CD4-positive, alpha-beta memory T cell (primary cell): ENCODE results near the gene ZNF691. TPM values are rescaled to one million over a fixed set of nuclear protein-coding genes. Genes with fewer than 3 reads are reported as not detected.

Source experiments
- CTCF ChIA-PET: fragments of 350-600 bp; sonication (Branson Sonifier 250); formaldehyde crosslinking; loops from one replicate; lab custom pipeline; 2021; ENCODE audit warnings: inconsistent platforms; ENCODE audit not compliant: partially characterized antibody; lab: Charles Lee
- POLR2A ChIA-PET: fragments of 350-600 bp; sonication (Branson Sonifier 250); formaldehyde crosslinking; loops from one replicate; lab custom pipeline; 2021; ENCODE audit not compliant: partially characterized antibody; lab: Charles Lee
- DNase-seq, 5 donors: peaks; one replicate each; pipeline versions ENCODE4 v3.0.0 to v3.0.0-alpha.2; 2020 to 2022; ENCODE audit warnings: mixed read lengths in 1 of 5
- H3K27ac ChIP-seq: one replicate; pipeline ENCODE4 v1.7.0; 2013; ENCODE audit warnings: low read depth, low read length
- H3K27me3 ChIP-seq: 2 replicates; pipeline ENCODE4 v1.7.0; 2013; ENCODE audit warnings: mild to moderate bottlenecking, low read length, moderate library complexity; ENCODE audit not compliant: insufficient read depth
- H3K36me3 ChIP-seq: 2 replicates; pipeline ENCODE4 v1.7.0; 2013; ENCODE audit warnings: mild to moderate bottlenecking, low read length, moderate library complexity; ENCODE audit not compliant: insufficient read depth
- H3K4me1 ChIP-seq: 2 replicates; pipeline ENCODE4 v1.7.0; 2013; ENCODE audit warnings: mild to moderate bottlenecking, low read length, moderate library complexity; ENCODE audit not compliant: insufficient read depth
- H3K4me3 ChIP-seq, 2 donors: one replicate each; pipeline ENCODE4 v1.7.0; 2013; ENCODE audit warnings: low read length in 2 of 2, mild to moderate bottlenecking in 1 of 2
- H3K9me3 ChIP-seq, 2 donors: one replicate each; pipeline ENCODE4 v1.7.0; 2013; ENCODE audit warnings: low read length in 2 of 2, control low read depth in 1 of 2; ENCODE audit not compliant: control insufficient read depth in 1 of 2
- H3K27ac Mint-ChIP-seq, 7 donors: one replicate each; pipeline ENCODE4 v1.8.0; 2020 to 2021; ENCODE audit warnings: mixed read lengths in 7 of 7, mild to moderate bottlenecking in 6 of 7, inconsistent platforms in 3 of 7, moderate library complexity in 3 of 7
- H3K27me3 Mint-ChIP-seq, 2 donors: one replicate each; pipeline ENCODE4 v1.8.0; 2020 to 2021; ENCODE audit warnings: mixed read lengths in 2 of 2
- H3K36me3 Mint-ChIP-seq, 2 donors: one replicate each; pipeline ENCODE4 v1.8.0; 2020 to 2021; ENCODE audit warnings: mixed read lengths in 2 of 2, inconsistent platforms in 1 of 2, mild to moderate bottlenecking in 1 of 2
- H3K4me1 Mint-ChIP-seq, 4 donors: one replicate each; pipeline ENCODE4 v1.8.0; 2020 to 2021; ENCODE audit warnings: mixed read lengths in 4 of 4, mild to moderate bottlenecking in 1 of 4
- H3K4me3 Mint-ChIP-seq, 8 donors: one replicate each; pipeline ENCODE4 v1.8.0; 2020 to 2021; ENCODE audit warnings: mixed read lengths in 8 of 8, mild to moderate bottlenecking in 7 of 8, moderate library complexity in 6 of 8, inconsistent platforms in 3 of 8
- H3K9me3 Mint-ChIP-seq, 8 donors: one replicate each; pipeline ENCODE4 v1.8.0; 2020 to 2021; ENCODE audit warnings: mixed read lengths in 8 of 8, mild to moderate bottlenecking in 5 of 8, inconsistent platforms in 3 of 8, moderate library complexity in 1 of 8
- intact Hi-C: fragments of 100-400 bp; cut with micrococcal nuclease; formaldehyde crosslinking; loops from one replicate; pipeline ENCODE4 v1.15.1; 2023
- polyA plus RNA-seq, 2 donors: library from polyadenylated mRNA; unstranded; fragments of 300-500 nt; fragmentation: Illumina TruSeq; gene quantifications; one replicate each; pipeline ENCODE4 v1.2.3, GENCODE V29; 2021
- total RNA-seq, 2 experiments: library from RNA; stranded (reverse); gene quantifications; one replicate each; pipeline ENCODE4 v1.2.3, GENCODE V29; 2021

ZNF691 gene
- total and polyA plus RNA-seq, 4 experiments from 2014 or later: 8.6 to 18.8 (median 13.6) TPM

DNA sequence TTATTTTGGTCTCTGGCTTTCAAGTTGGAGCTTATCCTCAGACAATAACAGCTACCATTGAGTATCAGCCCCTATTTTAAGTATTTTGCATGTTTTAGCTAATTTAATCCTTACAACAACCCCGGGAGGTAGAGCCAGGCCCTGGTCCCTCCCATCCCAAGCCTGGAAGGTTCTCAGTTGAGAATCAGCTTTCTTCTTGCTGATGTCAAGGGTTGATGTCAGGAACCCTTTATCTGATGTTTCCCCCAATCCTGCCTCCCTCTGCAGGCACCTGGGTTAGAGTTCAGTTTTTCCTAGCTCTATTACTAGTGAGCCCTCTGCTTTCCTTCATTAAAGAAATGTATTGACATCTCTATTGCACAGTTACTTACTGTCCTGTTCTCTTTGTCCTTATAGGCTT, 25.6 kb upstream of the ZNF691 start:
- no peak overlapping the region for H3K4me3 Mint-ChIP-seq
- Histone ChIP-seq H3K4me3 (no peak overlapping the region), H3K9me3 (no peaks in the 10 kb centered on the region), H3K27me3 (no peaks in the 10 kb centered on the region), H3K36me3 (no peaks in the 10 kb centered on the region), H3K4me1 (peaks cover 11% of the 10 kb centered on the region), H3K27ac (no peak overlapping the region)
- no peaks in the 10 kb centered on the region for H3K27me3 Mint-ChIP-seq
- intact Hi-C loops: no loop called here
- POLR2A ChIA-PET: interaction anchor here (0.7 to 1.3 kb wide), 5 partner anchors 25 to 1320 kb away, joined by 3 to 5 read pairs (median 3); partner anchors contain the start of genes C1orf50, KLF18, P3H1 and ZNF691
- peaks cover 17 to 30% (median 23%) of the 10 kb centered on the region in 4 donors for H3K4me1 Mint-ChIP-seq
- no peak for DNase-seq
- peak overlapping the region in 2 of 7 donors; percentile 48 to 49 for H3K27ac Mint-ChIP-seq
- H3K9me3 Mint-ChIP-seq: no peaks in the 10 kb centered on the region
- peaks cover 0 to 6% of the 10 kb centered on the region in 2 donors for H3K36me3 Mint-ChIP-seq
- CTCF ChIA-PET: interaction anchor here (0.6 to 1.4 kb wide), 3 partner anchors 10 to 183 kb away, joined by 3 to 6 read pairs (median 3); partner anchors contain the start of gene ZNF691

DNA sequence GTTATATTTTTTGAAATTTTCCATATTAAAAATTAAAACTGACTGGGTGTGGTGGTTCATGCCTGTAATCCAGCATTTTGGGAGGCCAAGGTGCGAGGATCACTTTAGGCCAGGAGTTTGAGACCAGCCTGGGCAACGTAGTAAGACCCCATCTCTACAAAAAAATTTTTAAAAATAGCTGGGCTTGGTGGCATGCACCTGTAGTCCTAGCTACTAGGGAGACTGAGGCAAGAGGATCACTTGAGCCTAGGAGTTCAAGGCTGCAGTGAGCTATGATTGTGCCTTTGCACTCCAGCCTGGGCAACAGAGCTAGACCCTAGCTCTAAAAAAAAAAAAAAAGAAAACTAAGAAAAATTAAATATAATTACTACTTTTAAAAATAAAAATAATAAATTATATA, 24.7 kb upstream of the ZNF691 start:
- CTCF ChIA-PET: interaction anchor here (1.2 to 1.4 kb wide), 3 partner anchors 10 to 55 kb away, joined by 3 to 6 read pairs (median 3); partner anchors contain the start of genes C1orf50, P3H1 and ZNF691
- DNase-seq: no peak
- peaks cover 4% of the 10 kb centered on the region for H3K4me1 ChIP-seq
- Mint-ChIP-seq H3K36me3 (no peaks in the 10 kb centered on the region), H3K27me3 (no peaks in the 10 kb centered on the region), H3K9me3 (no peaks in the 10 kb centered on the region), H3K4me3 (no peak overlapping the region), H3K27ac (no peak overlapping the region), H3K4me1 (peaks cover 11 to 21% (median 15%) of the 10 kb centered on the region in 4 donors)
- POLR2A ChIA-PET: interaction anchor here (1.0 to 1.3 kb wide), 2 partner anchors 25 to 79 kb away, joined by 3 to 4 read pairs; partner anchors contain the start of gene ZNF691
- H3K36me3 ChIP-seq: no peaks in the 10 kb centered on the region
- H3K4me3 ChIP-seq: no peak overlapping the region
- H3K27me3 ChIP-seq: no peaks in the 10 kb centered on the region
- H3K27ac ChIP-seq: no peak overlapping the region
- intact Hi-C loops: no loop called here
- no peaks in the 10 kb centered on the region for H3K9me3 ChIP-seq

DNA sequence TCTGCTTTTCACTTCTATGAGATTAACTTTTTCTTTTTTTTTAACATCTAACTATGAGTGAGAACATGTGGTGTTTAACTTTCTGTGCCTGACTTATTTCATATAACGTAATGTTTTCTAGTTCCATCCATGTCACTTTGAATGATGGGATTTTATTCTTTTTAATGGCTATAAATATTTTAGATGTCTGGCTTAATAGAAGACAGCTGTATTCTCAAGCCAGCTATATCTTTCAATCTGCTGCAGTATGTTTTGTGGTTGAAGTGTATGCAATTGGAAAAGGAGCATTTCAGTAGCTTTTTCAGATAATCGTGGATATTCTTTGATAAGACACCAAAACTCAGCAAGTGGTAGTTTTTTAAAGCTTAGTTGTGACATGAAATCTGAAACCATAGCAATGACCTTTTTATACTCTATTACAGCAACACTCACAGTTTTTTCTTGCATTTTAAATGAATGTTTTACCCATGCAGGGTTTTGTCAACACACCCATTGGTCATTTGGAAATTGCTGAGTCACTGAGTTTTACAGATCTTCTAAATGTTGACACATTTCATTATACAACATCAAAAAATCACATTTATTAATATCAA, 23.5 kb upstream of the ZNF691 start:
- intact Hi-C loops: no loop called here
- POLR2A ChIA-PET: no interaction called here
- H3K27ac Mint-ChIP-seq: peak overlapping the region in 2 of 7 donors; percentile 6 to 29

DNA sequence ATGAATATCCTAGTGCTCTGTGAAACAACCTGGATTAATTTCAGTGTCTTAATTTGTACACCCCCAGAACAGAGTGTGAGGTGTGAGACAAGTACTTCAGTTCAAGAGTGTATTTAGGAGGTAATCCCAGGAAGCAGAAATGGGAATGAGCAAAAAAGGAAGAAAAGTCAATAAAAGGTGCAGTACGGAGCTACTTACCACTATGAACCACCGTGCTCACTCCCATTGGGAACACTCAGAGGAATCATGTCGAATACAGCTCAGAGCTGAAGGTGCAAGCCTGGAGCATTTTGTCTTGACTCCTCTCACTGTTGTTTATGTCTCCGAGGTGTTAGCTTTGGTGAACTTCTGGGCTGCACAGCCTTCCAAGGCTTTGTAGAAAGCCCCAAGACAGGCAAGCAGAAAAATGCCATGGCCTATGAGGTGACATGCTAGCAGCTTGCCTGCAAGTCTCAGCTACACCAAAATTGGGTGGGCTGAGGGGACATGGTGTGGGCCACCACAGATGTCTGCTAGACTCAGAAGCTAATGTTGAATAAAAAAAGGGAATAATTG, 21.9 kb upstream of the ZNF691 start:
- ChIA-PET CTCF (interaction anchor here (1.2 to 1.3 kb wide), 2 partner anchors 46 to 249 kb away, joined by 3 read pairs; no protein-coding TSS in a partner anchor), POLR2A (interaction anchor here (1.0 kb wide), 1 partner anchor 58 kb away, joined by 3 read pairs; the partner anchor contains the start of genes C1orf50 and P3H1)
- H3K36me3 Mint-ChIP-seq: peaks cover 0 to 2% of the 10 kb centered on the region in 2 donors

More for the DNA sequence above, 23.5 kb upstream of the ZNF691 start:
- Histone ChIP-seq H3K4me1 (no peaks in the 10 kb centered on the region), H3K27me3 (no peaks in the 10 kb centered on the region), H3K36me3 (no peaks in the 10 kb centered on the region), H3K9me3 (no peaks in the 10 kb centered on the region), H3K4me3 (no peak overlapping the region), H3K27ac (no peak overlapping the region)
- H3K27me3 Mint-ChIP-seq: no peaks in the 10 kb centered on the region
- no peak for DNase-seq
- no peaks in the 10 kb centered on the region for H3K36me3 Mint-ChIP-seq
- CTCF ChIA-PET: interaction anchor here (1.2 kb wide), 1 partner anchor 57 kb away, joined by 3 read pairs; the partner anchor contains the start of genes C1orf50 and P3H1
- H3K9me3 Mint-ChIP-seq: no peaks in the 10 kb centered on the region
- no peak overlapping the region for H3K4me3 Mint-ChIP-seq
- peaks cover 6 to 13% (median 10%) of the 10 kb centered on the region in 4 donors for H3K4me1 Mint-ChIP-seq

DNA sequence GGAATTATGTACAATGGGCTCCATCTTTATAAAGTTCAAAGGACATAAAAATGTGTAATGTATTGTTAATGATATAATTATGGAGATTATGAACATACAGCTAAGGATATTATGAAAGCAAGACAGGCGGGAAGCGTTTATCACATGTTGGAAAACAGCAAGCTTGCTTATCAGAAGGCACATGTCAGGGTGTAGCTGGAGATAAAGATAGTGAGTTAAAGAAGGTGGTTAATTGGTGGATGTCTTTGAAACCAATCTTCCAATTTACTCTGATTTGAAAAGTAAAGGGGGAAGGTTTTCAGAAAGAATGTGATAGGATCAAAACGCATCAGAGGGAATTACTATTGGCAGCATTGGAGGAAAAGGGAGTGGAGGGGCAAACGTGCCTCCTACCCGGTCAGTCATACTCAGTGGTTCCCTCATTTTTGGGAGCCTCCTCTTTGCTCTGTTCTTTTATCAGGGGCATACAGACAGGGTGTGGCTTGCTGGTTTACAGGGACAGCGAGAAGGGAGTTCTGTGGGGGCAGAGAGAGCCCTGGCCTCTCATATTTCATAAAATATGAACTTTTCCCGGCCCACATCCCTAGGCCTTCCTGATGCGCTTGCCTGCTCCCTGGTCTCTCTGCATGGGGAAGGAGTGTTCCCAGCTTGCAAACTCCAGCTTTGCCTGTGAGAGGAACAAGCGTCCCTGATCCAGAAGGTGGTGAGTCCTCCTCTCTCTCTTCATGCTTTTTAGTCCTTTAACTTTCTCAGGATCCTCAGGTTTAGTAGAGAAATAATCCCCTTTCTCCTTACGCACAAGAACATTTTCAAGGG, 21.2 kb upstream of the ZNF691 start:
- no peak overlapping the region for H3K27ac ChIP-seq

More for the DNA sequence above, 21.9 kb upstream of the ZNF691 start:
- Mint-ChIP-seq H3K9me3 (no peaks in the 10 kb centered on the region), H3K27me3 (no peaks in the 10 kb centered on the region), H3K4me3 (no peak overlapping the region), H3K27ac (no peak overlapping the region), H3K4me1 (peaks cover 0 to 4% (median 4%) of the 10 kb centered on the region in 4 donors)
- intact Hi-C loops: no loop called here
- Histone ChIP-seq H3K4me1 (no peaks in the 10 kb centered on the region), H3K9me3 (no peaks in the 10 kb centered on the region), H3K36me3 (no peaks in the 10 kb centered on the region), H3K4me3 (no peak overlapping the region), H3K27ac (no peak overlapping the region), H3K27me3 (no peaks in the 10 kb centered on the region)
- no peak for DNase-seq

DNA sequence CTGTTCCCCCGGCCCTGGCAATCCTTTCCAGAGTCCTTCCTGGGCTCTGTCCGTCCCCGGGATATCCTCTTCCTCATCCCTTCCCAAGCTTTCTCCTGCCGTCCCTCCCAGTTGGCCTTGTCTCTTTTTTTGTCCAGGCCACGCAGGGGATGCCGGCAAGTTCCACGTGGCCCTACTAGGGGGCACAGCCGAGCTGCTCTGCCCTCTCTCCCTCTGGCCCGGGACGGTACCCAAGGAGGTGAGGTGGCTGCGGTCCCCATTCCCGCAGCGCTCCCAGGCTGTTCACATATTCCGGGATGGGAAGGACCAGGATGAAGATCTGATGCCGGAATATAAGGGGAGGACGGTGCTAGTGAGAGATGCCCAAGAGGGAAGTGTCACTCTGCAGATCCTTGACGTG, 15.8 kb upstream of the ZNF691 start:
- no peaks in the 10 kb centered on the region for H3K4me1 Mint-ChIP-seq
- POLR2A ChIA-PET: no interaction called here
- Histone ChIP-seq H3K27me3 (no peaks in the 10 kb centered on the region), H3K36me3 (no peaks in the 10 kb centered on the region), H3K4me3 (no peak overlapping the region), H3K9me3 (no peaks in the 10 kb centered on the region), H3K4me1 (no peaks in the 10 kb centered on the region), H3K27ac (no peak overlapping the region)
- no peaks in the 10 kb centered on the region for H3K9me3 Mint-ChIP-seq
- peaks cover 0 to 16% of the 10 kb centered on the region in 2 donors for H3K36me3 Mint-ChIP-seq
- no peak overlapping the region for H3K4me3 Mint-ChIP-seq
- no peak overlapping the region for H3K27ac Mint-ChIP-seq
- DNase-seq: no peak
- CTCF ChIA-PET: interaction anchor here (0.6 to 1.9 kb wide), 3 partner anchors 10 to 201 kb away, joined by 3 to 6 read pairs (median 3); partner anchors contain the start of gene ZNF691
- H3K27me3 Mint-ChIP-seq: no peaks in the 10 kb centered on the region
- intact Hi-C loops: no loop called here

More for the DNA sequence above, 21.2 kb upstream of the ZNF691 start:
- intact Hi-C loops: no loop called here
- ChIA-PET POLR2A (no interaction called here), CTCF (interaction anchor here (0.9 to 1.3 kb wide), 2 partner anchors 89 to 248 kb away, joined by 3 read pairs; no protein-coding TSS in a partner anchor)
- H3K36me3 ChIP-seq: no peaks in the 10 kb centered on the region
- H3K4me1 ChIP-seq: no peaks in the 10 kb centered on the region
- no peaks in the 10 kb centered on the region for H3K9me3 Mint-ChIP-seq
- no peak overlapping the region for H3K4me3 Mint-ChIP-seq
- peaks cover 0 to 7% of the 10 kb centered on the region in 2 donors for H3K36me3 Mint-ChIP-seq
- H3K27me3 ChIP-seq: no peaks in the 10 kb centered on the region
- no peaks in the 10 kb centered on the region for H3K27me3 Mint-ChIP-seq
- H3K27ac Mint-ChIP-seq: peak overlapping the region in 1 of 7 donors; percentile 25
- H3K9me3 ChIP-seq: no peaks in the 10 kb centered on the region
- no peak for DNase-seq
- no peak overlapping the region for H3K4me3 ChIP-seq
- H3K4me1 Mint-ChIP-seq: peaks cover 0 to 3% (median 0%) of the 10 kb centered on the region in 4 donors
